Endodermal cell (in vitro differentiated cells): ENCODE data around the gene GPC6. TPM values are rescaled to one million over a fixed set of nuclear protein-coding genes. Genes with fewer than 3 reads are reported as not detected.

Source experiments
- DNase-seq: peaks from one replicate; pipeline ENCODE4 v3.0.0-alpha.2; 2017
- H3K27ac ChIP-seq: 2 replicates; pipeline ENCODE4 v1.5.1; 2013; ENCODE audit warnings: mild to moderate bottlenecking, low read depth, low read length, moderate library complexity
- H3K27me3 ChIP-seq: 2 replicates; pipeline ENCODE4 v1.6.1; 2013; ENCODE audit warnings: mild to moderate bottlenecking, low read length, moderate library complexity; ENCODE audit not compliant: insufficient read depth, control insufficient read depth, poor library complexity, severe bottlenecking
- H3K36me3 ChIP-seq: 2 replicates; pipeline ENCODE4 v1.7.0; 2013; ENCODE audit warnings: mild to moderate bottlenecking, low read length, moderate library complexity; ENCODE audit not compliant: control insufficient read depth, insufficient read depth
- H3K4me1 ChIP-seq: one replicate; pipeline ENCODE4 v1.7.0; 2013; ENCODE audit warnings: low read length; ENCODE audit not compliant: control insufficient read depth, insufficient read depth
- H3K4me3 ChIP-seq: 2 replicates; pipeline ENCODE4 v1.5.1; 2013; ENCODE audit warnings: mild to moderate bottlenecking, low read length, moderate library complexity
- H3K9ac ChIP-seq: 2 replicates; pipeline ENCODE4 v1.6.1; 2013; ENCODE audit warnings: mild to moderate bottlenecking, low read length, moderate library complexity; ENCODE audit not compliant: poor library complexity, severe bottlenecking; ENCODE audit errors: extremely low read depth
- H3K9me3 ChIP-seq: 2 replicates; pipeline ENCODE4 v1.6.1; 2013; ENCODE audit warnings: mild to moderate bottlenecking, low read length, moderate library complexity; ENCODE audit not compliant: control insufficient read depth
- H3K27ac Mint-ChIP-seq: 2 replicates; pipeline ENCODE4 v1.8.0; 2020; ENCODE audit warnings: mixed read lengths
- H3K27me3 Mint-ChIP-seq: 2 replicates; pipeline ENCODE4 v1.8.0; 2021; ENCODE audit warnings: mild to moderate bottlenecking, mixed read lengths; ENCODE audit not compliant: insufficient read depth
- H3K36me3 Mint-ChIP-seq: 2 replicates; pipeline ENCODE4 v1.8.0; 2020; ENCODE audit warnings: low read depth, mixed read lengths
- H3K4me1 Mint-ChIP-seq: 2 replicates; pipeline ENCODE4 v1.8.0; 2020; ENCODE audit warnings: mixed read lengths
- H3K4me3 Mint-ChIP-seq: 2 replicates; pipeline ENCODE4 v1.8.0; 2020; ENCODE audit warnings: mild to moderate bottlenecking, moderate library complexity, mixed read lengths
- H3K9me3 Mint-ChIP-seq: 2 replicates; pipeline ENCODE4 v1.8.0; 2020; ENCODE audit warnings: mild to moderate bottlenecking, mixed read lengths
- WGBS, 2 experiments: methylation state at CpG; one replicate each; pipeline versions ENCODE4 v1.1.5 to v1.1.7; 2013; ENCODE audit warnings: missing lambda C conversion rate in 2 of 2, mixed read lengths in 1 of 2; ENCODE audit not compliant: insufficient coverage in 1 of 2, insufficient read length in 1 of 2; 5-methylcytosine and 5-hydroxymethylcytosine counted together
- total RNA-seq, 2 donors: library from RNA; stranded (reverse); fragmentation: NEBNext Ultra II Directional in 1 of 2; extraction: Animal tissue kit (Norgen Biotek cat#: 25700) in 1 of 2; gene quantifications; 2 replicates in 1 of 2; 3 replicates in 1 of 2; pipeline ENCODE4 v1.2.1, GENCODE V29; 2021
- TF ChIP-seq, protein P1 (sequence below): fragments of 200-600 bp; sonication (generic); conservative IDR thresholded peaks from 2 replicates; pipeline ENCODE4 v1.5.0; 2021; ENCODE audit warnings: antibody characterized with exemption, mild to moderate bottlenecking

GPC6 gene
- total RNA-seq, 2 donors from 2014 or later: 69.6 to 80.4 TPM

DNA sequence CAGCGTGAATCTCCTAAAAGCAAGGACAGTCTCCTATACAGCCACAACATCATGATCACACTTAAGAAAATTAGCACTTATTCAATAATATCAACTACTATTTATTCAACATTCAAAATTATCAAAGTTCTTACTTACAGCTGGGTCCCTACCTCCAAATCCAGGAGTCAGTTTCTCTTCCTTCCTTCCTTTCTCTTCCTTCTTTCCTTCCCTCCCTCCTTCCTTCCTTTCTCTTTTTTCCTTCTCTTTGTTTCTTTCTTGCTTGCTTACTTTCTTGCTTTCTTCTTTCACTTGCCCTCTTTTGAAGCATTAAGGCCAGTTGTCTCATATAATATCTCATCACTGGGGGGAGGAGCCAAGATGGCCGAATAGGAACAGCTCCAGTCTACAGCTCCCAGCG is 1145.2 kb downstream of the GPC6 start:
- H3K4me3 Mint-ChIP-seq: peak overlapping the region; percentile 56

DNA sequence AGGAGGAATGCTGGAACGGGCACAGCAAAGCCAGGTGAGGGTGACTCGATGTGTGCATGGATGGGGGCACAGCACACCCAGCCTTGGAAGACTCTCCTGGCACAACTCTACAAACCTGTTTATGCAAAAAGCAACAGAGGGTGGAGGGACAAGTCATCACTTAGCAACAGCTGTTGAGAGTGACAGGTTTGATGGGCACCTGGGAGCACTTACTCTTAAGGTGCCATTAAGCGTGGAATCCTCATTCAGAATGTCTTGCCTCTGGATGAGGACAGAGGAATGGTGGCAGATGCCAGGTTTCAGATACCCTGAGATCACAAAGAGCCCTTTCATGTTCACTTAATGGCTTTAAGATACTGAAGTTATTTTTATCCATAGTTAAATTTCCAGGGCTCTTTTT is 1155.9 kb downstream of the GPC6 start:
- Histone ChIP-seq H3K27ac (no peak overlapping the region), H3K9ac (no peak overlapping the region), H3K36me3 (peaks cover 16% of the 10 kb centered on the region), H3K4me1 (peaks cover 7% of the 10 kb centered on the region), H3K4me3 (no peak overlapping the region), H3K9me3 (no peaks in the 10 kb centered on the region), H3K27me3 (no peaks in the 10 kb centered on the region)
- H3K4me1 Mint-ChIP-seq: peaks cover 9% of the 10 kb centered on the region
- no peak overlapping the region for H3K4me3 Mint-ChIP-seq
- peaks cover 1% of the 10 kb centered on the region for H3K27me3 Mint-ChIP-seq
- peaks cover 14% of the 10 kb centered on the region for H3K36me3 Mint-ChIP-seq
- TF ChIP-seq, protein P1, sequence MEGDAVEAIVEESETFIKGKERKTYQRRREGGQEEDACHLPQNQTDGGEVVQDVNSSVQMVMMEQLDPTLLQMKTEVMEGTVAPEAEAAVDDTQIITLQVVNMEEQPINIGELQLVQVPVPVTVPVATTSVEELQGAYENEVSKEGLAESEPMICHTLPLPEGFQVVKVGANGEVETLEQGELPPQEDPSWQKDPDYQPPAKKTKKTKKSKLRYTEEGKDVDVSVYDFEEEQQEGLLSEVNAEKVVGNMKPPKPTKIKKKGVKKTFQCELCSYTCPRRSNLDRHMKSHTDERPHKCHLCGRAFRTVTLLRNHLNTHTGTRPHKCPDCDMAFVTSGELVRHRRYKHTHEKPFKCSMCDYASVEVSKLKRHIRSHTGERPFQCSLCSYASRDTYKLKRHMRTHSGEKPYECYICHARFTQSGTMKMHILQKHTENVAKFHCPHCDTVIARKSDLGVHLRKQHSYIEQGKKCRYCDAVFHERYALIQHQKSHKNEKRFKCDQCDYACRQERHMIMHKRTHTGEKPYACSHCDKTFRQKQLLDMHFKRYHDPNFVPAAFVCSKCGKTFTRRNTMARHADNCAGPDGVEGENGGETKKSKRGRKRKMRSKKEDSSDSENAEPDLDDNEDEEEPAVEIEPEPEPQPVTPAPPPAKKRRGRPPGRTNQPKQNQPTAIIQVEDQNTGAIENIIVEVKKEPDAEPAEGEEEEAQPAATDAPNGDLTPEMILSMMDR: no peak
- DNase-seq: no peak
- H3K9me3 Mint-ChIP-seq: peaks cover 2% of the 10 kb centered on the region
- WGBS, 2 experiments: 71 to 89% methylated on average over 1 to 3 of the region's 3 CpGs
- H3K27ac Mint-ChIP-seq: no peak overlapping the region

More for the DNA sequence above, 1145.2 kb downstream of the GPC6 start:
- H3K4me1 Mint-ChIP-seq: peaks cover 2% of the 10 kb centered on the region
- TF ChIP-seq, protein P1: no peak
- Histone ChIP-seq H3K4me1 (no peaks in the 10 kb centered on the region), H3K27ac (no peak overlapping the region), H3K4me3 (no peak overlapping the region), H3K36me3 (no peaks in the 10 kb centered on the region), H3K9ac (no peak overlapping the region), H3K27me3 (no peaks in the 10 kb centered on the region), H3K9me3 (no peaks in the 10 kb centered on the region)
- peaks cover 17% of the 10 kb centered on the region for H3K36me3 Mint-ChIP-seq
- no peak for DNase-seq
- peaks cover 24% of the 10 kb centered on the region for H3K9me3 Mint-ChIP-seq
- no peaks in the 10 kb centered on the region for H3K27me3 Mint-ChIP-seq
- H3K27ac Mint-ChIP-seq: peak overlapping the region; percentile 12
- WGBS, 2 experiments: 78 to 100% methylated on average over 1 to 3 of the region's 3 CpGs

DNA sequence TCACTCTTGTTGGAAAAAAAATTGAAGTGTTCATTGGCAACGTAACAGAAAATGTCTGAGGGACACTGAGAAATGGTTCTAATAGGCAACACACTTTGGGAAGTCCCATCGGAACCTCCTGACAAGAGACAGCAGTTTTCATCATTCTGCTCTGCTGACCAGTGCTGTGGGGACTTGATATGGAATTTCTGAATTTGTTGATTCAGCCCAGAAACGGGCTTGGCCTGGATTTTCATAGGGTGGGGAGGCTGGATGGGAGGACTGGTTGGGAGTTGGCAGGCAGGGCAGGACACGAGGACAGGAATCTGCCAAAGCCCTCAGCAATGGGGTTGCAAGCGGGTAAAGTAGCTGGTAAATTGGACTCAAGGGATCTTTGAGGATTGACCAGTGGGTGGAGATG is 1156.4 kb downstream of the GPC6 start:
- H3K9me3 Mint-ChIP-seq: no peaks in the 10 kb centered on the region
- no peak overlapping the region for H3K27ac ChIP-seq
- H3K4me3 ChIP-seq: no peak overlapping the region
- no peak overlapping the region for H3K27ac Mint-ChIP-seq
- no peak overlapping the region for H3K9ac ChIP-seq
- H3K4me1 Mint-ChIP-seq: peaks cover 12% of the 10 kb centered on the region
- no peak overlapping the region for H3K4me3 Mint-ChIP-seq
- no peaks in the 10 kb centered on the region for H3K27me3 Mint-ChIP-seq
- peaks cover 14% of the 10 kb centered on the region for H3K36me3 Mint-ChIP-seq
- peaks cover 7% of the 10 kb centered on the region for H3K4me1 ChIP-seq
- no peak for DNase-seq
- H3K9me3 ChIP-seq: peaks cover 2% of the 10 kb centered on the region
- 96 to 98% methylated on average over 5 of the region's 5 CpGs for WGBS, 2 experiments
- H3K36me3 ChIP-seq: peaks cover 20% of the 10 kb centered on the region
- TF ChIP-seq, protein P1: no peak
- no peaks in the 10 kb centered on the region for H3K27me3 ChIP-seq
